H9 (cell line): ENCODE data around the gene RNPEPL1. TPM values are rescaled to one million over a fixed set of nuclear protein-coding genes. Genes with fewer than 3 reads are reported as not detected.

Experiments
- DNase-seq: peaks from one replicate; pipeline ENCODE4 v3.0.0-alpha.2; 2017
- H2AFZ ChIP-seq: one replicate; pipeline ENCODE4 v1.6.1; 2013; ENCODE audit warnings: mild to moderate bottlenecking, low read length, control low read depth, moderate library complexity
- H2AK5ac ChIP-seq: 2 replicates; pipeline ENCODE4 v1.6.1; 2013; ENCODE audit warnings: low read length, control low read depth, mixed read lengths; ENCODE audit not compliant: insufficient read length
- H2BK120ac ChIP-seq: one replicate; pipeline ENCODE4 v1.6.1; 2013; ENCODE audit warnings: low read depth, mild to moderate bottlenecking, low read length, control low read depth, inconsistent platforms; ENCODE audit not compliant: poor library complexity, severe bottlenecking
- H2BK12ac ChIP-seq: 2 replicates; pipeline ENCODE4 v1.6.1; 2013; ENCODE audit warnings: low read length, control low read depth, mixed read lengths, low read depth; ENCODE audit not compliant: insufficient read length
- H2BK15ac ChIP-seq: 2 replicates; pipeline ENCODE4 v1.6.1; 2013; ENCODE audit warnings: low read depth, low read length, control low read depth
- H2BK20ac ChIP-seq: one replicate; pipeline ENCODE4 v1.6.1; 2013; ENCODE audit warnings: low read depth, mild to moderate bottlenecking, low read length, control low read depth, inconsistent platforms; ENCODE audit not compliant: poor library complexity, severe bottlenecking
- H2BK5ac ChIP-seq: 2 replicates; pipeline ENCODE4 v1.6.1; 2013; ENCODE audit warnings: low read length, control low read depth, mixed read lengths; ENCODE audit not compliant: insufficient read length
- H3K14ac ChIP-seq: 2 replicates; pipeline ENCODE4 v1.6.1; 2013; ENCODE audit warnings: low read length, control low read depth; ENCODE audit not compliant: insufficient read depth
- H3K18ac ChIP-seq: 2 replicates; pipeline ENCODE4 v1.6.1; 2013; ENCODE audit warnings: low read depth, mild to moderate bottlenecking, mixed read lengths, low read length, control low read depth; ENCODE audit not compliant: insufficient read length
- H3K23ac ChIP-seq: 2 replicates; pipeline ENCODE4 v1.6.1; 2013; ENCODE audit warnings: low read length, control low read depth, mixed read lengths, low read depth; ENCODE audit not compliant: insufficient read length
- H3K23me2 ChIP-seq: 2 replicates; pipeline ENCODE4 v1.6.1; 2013; ENCODE audit warnings: low read depth, mild to moderate bottlenecking, mixed read lengths, low read length, control low read depth; ENCODE audit not compliant: insufficient read length, poor library complexity, severe bottlenecking
- H3K27ac ChIP-seq: 2 replicates; pipeline ENCODE4 v1.5.1; 2013; ENCODE audit warnings: low read length, control low read depth, mixed read lengths, low read depth; ENCODE audit not compliant: insufficient read length
- H3K27me3 ChIP-seq: 2 replicates; pipeline ENCODE4 v1.6.1; 2013; ENCODE audit warnings: low read length, control low read depth, inconsistent platforms; ENCODE audit not compliant: insufficient read depth
- H3K4ac ChIP-seq: 2 replicates; pipeline ENCODE4 v1.6.1; 2013; ENCODE audit warnings: low read depth, mild to moderate bottlenecking, control low read depth, inconsistent platforms, low read length, moderate library complexity
- H3K4me1 ChIP-seq: 2 replicates; pipeline ENCODE4 v1.6.1; 2013; ENCODE audit warnings: low read length, control low read depth, inconsistent platforms; ENCODE audit not compliant: insufficient read depth
- H3K4me2 ChIP-seq: 2 replicates; pipeline ENCODE4 v1.6.1; 2013; ENCODE audit warnings: low read length, control low read depth, mixed read lengths; ENCODE audit not compliant: insufficient read length, insufficient read depth
- H3K56ac ChIP-seq: 2 replicates; pipeline ENCODE4 v1.6.1; 2013; ENCODE audit warnings: low read depth, mild to moderate bottlenecking, mixed read lengths, low read length, control low read depth; ENCODE audit not compliant: insufficient read length
- H3K79me1 ChIP-seq: 2 replicates; pipeline ENCODE4 v1.6.1; 2013; ENCODE audit warnings: low read depth, mild to moderate bottlenecking, moderate library complexity, low read length, control low read depth, inconsistent platforms; ENCODE audit not compliant: insufficient read depth, poor library complexity, severe bottlenecking
- H3K79me2 ChIP-seq: 2 replicates; pipeline ENCODE4 v1.6.1; 2013; ENCODE audit warnings: low read length, control low read depth, inconsistent platforms; ENCODE audit not compliant: insufficient read depth
- H3K9ac ChIP-seq: 2 replicates; pipeline ENCODE4 v1.6.1; 2013; ENCODE audit warnings: low read length, control low read depth, mixed read lengths; ENCODE audit not compliant: insufficient read length; ENCODE audit errors: extremely low read depth
- H3K9me3 ChIP-seq: one replicate; pipeline ENCODE4 v1.6.1; 2013; ENCODE audit warnings: low read depth, low read length, inconsistent platforms; ENCODE audit not compliant: control insufficient read depth
- H3T11ph ChIP-seq: one replicate; pipeline ENCODE4 v1.6.1; 2013; ENCODE audit warnings: mild to moderate bottlenecking, low read length, control low read depth, inconsistent platforms
- H4K20me1 ChIP-seq: one replicate; pipeline ENCODE4 v1.6.1; 2013; ENCODE audit not compliant: control insufficient read depth, insufficient read length, insufficient read depth
- H4K5ac ChIP-seq: 2 replicates; pipeline ENCODE4 v1.6.1; 2013; ENCODE audit warnings: low read depth, mild to moderate bottlenecking, mixed read lengths, low read length, control low read depth; ENCODE audit not compliant: insufficient read length
- H4K8ac ChIP-seq: replicated peaks from 2 replicates; pipeline ENCODE4 v1.6.1; 2013; ENCODE audit warnings: low read length, control low read depth, mixed read lengths, low read depth; ENCODE audit not compliant: insufficient read length
- H4K91ac ChIP-seq: 2 replicates; pipeline ENCODE4 v1.6.1; 2013; ENCODE audit warnings: low read depth, mild to moderate bottlenecking, moderate library complexity, mixed read lengths, low read length, control low read depth; ENCODE audit not compliant: insufficient read length
- H3K27ac Mint-ChIP-seq, 3 experiments: 2 replicates in 2 of 3; 3 replicates in 1 of 3; pipeline ENCODE4 v1.8.0; 2020 to 2021; ENCODE audit warnings: mixed read lengths in 3 of 3, mild to moderate bottlenecking in 1 of 3, moderate library complexity in 1 of 3
- H3K27me3 Mint-ChIP-seq: 2 replicates; pipeline ENCODE4 v1.8.0; 2021; ENCODE audit warnings: low read depth, mild to moderate bottlenecking, moderate library complexity, mixed read lengths
- H3K36me3 Mint-ChIP-seq, 3 experiments: 2 replicates in 2 of 3; 3 replicates in 1 of 3; pipeline ENCODE4 v1.8.0; 2020 to 2021; ENCODE audit warnings: low read depth in 3 of 3, mixed read lengths in 3 of 3; ENCODE audit not compliant: insufficient read depth in 1 of 3
- H3K4me1 Mint-ChIP-seq, 2 experiments: 2 replicates each; pipeline ENCODE4 v1.8.0; 2020; ENCODE audit warnings: mixed read lengths in 2 of 2
- H3K4me3 Mint-ChIP-seq, 2 experiments: 2 replicates in 1 of 2; 3 replicates in 1 of 2; pipeline ENCODE4 v1.8.0; 2020 to 2021; ENCODE audit warnings: mild to moderate bottlenecking in 2 of 2, mixed read lengths in 2 of 2, moderate library complexity in 1 of 2
- H3K9me3 Mint-ChIP-seq, 2 experiments: 2 replicates in 1 of 2; 3 replicates in 1 of 2; pipeline ENCODE4 v1.8.0; 2020; ENCODE audit warnings: mild to moderate bottlenecking in 2 of 2, mixed read lengths in 2 of 2, moderate library complexity in 1 of 2
- CTCF ChIP-seq: fragments of 200-600 bp; sonication (generic); conservative IDR thresholded peaks from 3 replicates; pipeline ENCODE4 v1.8.0; 2021; ENCODE audit warnings: antibody characterized with exemption, mild to moderate bottlenecking
- WGBS: extraction: QIAGEN DNeasy Blood & Tissue Kit; methylation state at CpG from one replicate; pipeline ENCODE4 v1.1.7; 2013; ENCODE audit warnings: missing lambda C conversion rate, low lambda C conversion rate, mixed read lengths; ENCODE audit not compliant: insufficient read length; ENCODE audit errors: extremely low coverage; 5-methylcytosine and 5-hydroxymethylcytosine counted together
- total RNA-seq: library from RNA; stranded (reverse); gene quantifications from 2 replicates; pipeline ENCODE4 v1.2.1, GENCODE V29; 2021

The RNPEPL1 gene
- total RNA-seq, 1 experiment from 2014 or later, result 22.5 TPM

- Mint-ChIP-seq H3K27me3 (no peaks in the 10 kb centered on the region; the same call in 1 of the 2 replicates), H3K27ac (no peak overlapping the region), H3K4me1 (no peaks in the 10 kb centered on the region), H3K9me3 (peaks cover 74 to 79% of the 10 kb centered on the region in 2 experiments), H3K36me3 (peaks cover 73 to 92% (median 84%) of the 10 kb centered on the region in 3 experiments), H3K4me3 (no peak overlapping the region)
- Histone ChIP-seq H3K23ac (no peak overlapping the region), H3K27ac (no peak overlapping the region), H2AFZ (no peak overlapping the region), H3K4me1 (no peaks in the 10 kb centered on the region), H4K5ac (no peak overlapping the region), H3K27me3 (no peaks in the 10 kb centered on the region), H2AK5ac (no peak overlapping the region), H3K9ac (no peak overlapping the region), H2BK5ac (no peak overlapping the region), H3K23me2 (no peaks in the 10 kb centered on the region), H4K20me1 (no peaks in the 10 kb centered on the region), H2BK15ac (no peak overlapping the region), H3K18ac (no peak overlapping the region), H3K79me1 (no peaks in the 10 kb centered on the region), H4K91ac (no peak overlapping the region), H2BK12ac (no peak overlapping the region), H2BK20ac (no peak overlapping the region), H2BK120ac (no peak overlapping the region), H4K8ac (no peak overlapping the region), H3K14ac (no peak overlapping the region), H3K79me2 (no peaks in the 10 kb centered on the region), H3K4ac (no peak overlapping the region), H3K4me2 (no peak overlapping the region), H3K56ac (no peak overlapping the region), H3K9me3 (peaks cover 25% of the 10 kb centered on the region), H3T11ph (no peak overlapping the region)
- no CpG with 5 or more reads among the region's 3 CpGs for WGBS
- no peak for DNase-seq
- no peak for TF ChIP-seq CTCF
Measured at GRCh38 chr2:240527153-240527750, 41.0 kb upstream of the RNPEPL1 start.
